Suprapubic skin (tissue), 4 donors: Measurements from ENCODE around the gene KCNG2. TPM values are rescaled to one million over a fixed set of nuclear protein-coding genes. Genes with fewer than 3 reads are reported as not detected.
A peak's percentile ranks its signal among the peaks of the same experiment; 100 is the strongest.

ENCODE experiments used
- DNase-seq, 2 donors: peaks; one replicate each; pipeline ENCODE4 v3.0.0-alpha.2; 2019; ENCODE audit warnings: low spot score in 2 of 2
- H3K27ac ChIP-seq: fragments of 200-600 bp; sonication (generic); one replicate; pipeline ENCODE4 v1.5.1; 2019
- H3K27me3 ChIP-seq: fragments of 200-600 bp; sonication (generic); one replicate; pipeline ENCODE4 v1.5.1; 2019
- H3K36me3 ChIP-seq: fragments of 200-600 bp; sonication (generic); one replicate; pipeline ENCODE4 v1.5.1; 2019
- H3K4me1 ChIP-seq: fragments of 200-600 bp; sonication (generic); one replicate; pipeline ENCODE4 v1.5.1; 2019
- H3K4me3 ChIP-seq: fragments of 200-600 bp; sonication (generic); one replicate; pipeline ENCODE4 v1.5.1; 2019; ENCODE audit warnings: mild to moderate bottlenecking
- H3K9me3 ChIP-seq: fragments of 200-600 bp; sonication (generic); one replicate; pipeline ENCODE4 v1.5.1; 2019
- EP300 ChIP-seq: sonication (generic); formaldehyde crosslinking; IDR thresholded peaks from one replicate; pipeline ENCODE4 v1.6.1; 2017; ENCODE audit warnings: antibody characterized with exemption
- POLR2A ChIP-seq, 2 donors: fragments of 450-650 bp; IDR thresholded peaks; one replicate each; pipeline ENCODE4 v1.6.1; 2017; ENCODE audit warnings: antibody characterized with exemption in 2 of 2, mild to moderate bottlenecking in 2 of 2, moderate library complexity in 2 of 2
- POLR2AphosphoS5 ChIP-seq, 3 donors: sonication (generic); formaldehyde crosslinking; IDR thresholded peaks; one replicate each; pipeline ENCODE4 v1.6.1; 2017; ENCODE audit warnings: antibody characterized with exemption in 3 of 3
- WGBS: methylation state at CpG from one replicate; pipeline ENCODE4 v1.1.5; 2018; 5-methylcytosine and 5-hydroxymethylcytosine counted together
- total RNA-seq, 4 donors: library from RNA; depleted of rRNA; stranded (reverse); fragments of >200 nt; gene quantifications; one replicate each; pipeline ENCODE4 v1.1.0, GENCODE V29; 2016
- TF ChIP-seq, protein P1 (sequence below), 2 donors: fragments of 200-600 bp in 1 of 2; fragments of 450-650 bp in 1 of 2; sonication (generic) in 1 of 2; IDR thresholded peaks; one replicate each; pipeline ENCODE4 v1.5.1; 2016 to 2019; ENCODE audit warnings: antibody characterized with exemption in 2 of 2, mild to moderate bottlenecking in 1 of 2, moderate library complexity in 1 of 2

The KCNG2 gene
- total RNA-seq, 4 donors from 2014 or later, result not detected

DNA sequence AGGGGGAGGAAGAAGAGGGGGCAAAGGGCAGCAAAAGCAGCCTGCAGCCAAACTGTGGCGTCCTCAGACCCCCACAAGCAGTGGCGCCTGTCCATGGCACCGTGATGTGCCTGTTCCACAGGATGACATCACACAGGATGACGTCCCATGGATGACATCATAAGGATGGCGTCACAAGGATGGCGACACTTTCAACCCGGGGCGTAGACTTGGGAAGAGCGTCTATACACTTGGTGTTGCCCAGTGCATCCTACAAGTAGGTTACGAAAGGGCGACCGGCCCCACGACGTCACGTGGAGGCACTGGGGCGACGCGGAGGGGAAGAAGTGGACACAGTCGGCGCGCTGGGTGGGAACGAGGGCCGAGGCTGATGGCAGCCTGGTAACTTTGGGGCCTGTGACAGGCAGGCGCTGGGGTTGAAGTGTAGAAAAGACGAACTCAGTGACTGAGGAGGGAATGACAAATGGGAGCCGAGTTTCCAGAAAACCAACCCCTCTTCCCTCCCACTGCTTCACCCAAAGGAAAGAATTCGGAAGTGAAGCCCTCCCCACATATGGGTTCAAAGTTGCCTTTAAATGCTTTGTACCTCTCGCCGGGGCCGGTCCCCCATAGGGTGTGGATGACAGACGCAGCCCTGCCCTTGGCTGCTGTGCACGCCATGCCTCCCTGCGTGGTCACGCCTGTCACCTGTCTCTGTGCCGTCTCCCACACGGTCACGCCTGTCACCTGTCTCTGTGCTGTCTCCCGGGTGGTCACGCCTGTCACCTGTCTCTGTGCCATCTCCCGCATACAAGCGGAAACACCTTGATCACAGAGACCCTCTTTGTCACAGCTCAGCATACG, 13.4 kb upstream of the KCNG2 start:
- Histone ChIP-seq H3K36me3 (no peaks in the 10 kb centered on the region), H3K4me3 (no peak overlapping the region), H3K27ac (no peak overlapping the region), H3K27me3 (peaks cover 73% of the 10 kb centered on the region), H3K4me1 (peaks cover 12% of the 10 kb centered on the region), H3K9me3 (no peaks in the 10 kb centered on the region)
- WGBS, result 85% methylated on average over 39 of the region's 42 CpGs
- no peak for DNase-seq
- TF ChIP-seq, protein P1, sequence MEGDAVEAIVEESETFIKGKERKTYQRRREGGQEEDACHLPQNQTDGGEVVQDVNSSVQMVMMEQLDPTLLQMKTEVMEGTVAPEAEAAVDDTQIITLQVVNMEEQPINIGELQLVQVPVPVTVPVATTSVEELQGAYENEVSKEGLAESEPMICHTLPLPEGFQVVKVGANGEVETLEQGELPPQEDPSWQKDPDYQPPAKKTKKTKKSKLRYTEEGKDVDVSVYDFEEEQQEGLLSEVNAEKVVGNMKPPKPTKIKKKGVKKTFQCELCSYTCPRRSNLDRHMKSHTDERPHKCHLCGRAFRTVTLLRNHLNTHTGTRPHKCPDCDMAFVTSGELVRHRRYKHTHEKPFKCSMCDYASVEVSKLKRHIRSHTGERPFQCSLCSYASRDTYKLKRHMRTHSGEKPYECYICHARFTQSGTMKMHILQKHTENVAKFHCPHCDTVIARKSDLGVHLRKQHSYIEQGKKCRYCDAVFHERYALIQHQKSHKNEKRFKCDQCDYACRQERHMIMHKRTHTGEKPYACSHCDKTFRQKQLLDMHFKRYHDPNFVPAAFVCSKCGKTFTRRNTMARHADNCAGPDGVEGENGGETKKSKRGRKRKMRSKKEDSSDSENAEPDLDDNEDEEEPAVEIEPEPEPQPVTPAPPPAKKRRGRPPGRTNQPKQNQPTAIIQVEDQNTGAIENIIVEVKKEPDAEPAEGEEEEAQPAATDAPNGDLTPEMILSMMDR (IDR thresholded peaks at IDR 0.05), result no peak
- no peak for TF ChIP-seq POLR2AphosphoS5 (IDR thresholded peaks at IDR 0.05)
- TF ChIP-seq POLR2A (IDR thresholded peaks at IDR 0.05), result no peak
- TF ChIP-seq EP300, result no peak

DNA sequence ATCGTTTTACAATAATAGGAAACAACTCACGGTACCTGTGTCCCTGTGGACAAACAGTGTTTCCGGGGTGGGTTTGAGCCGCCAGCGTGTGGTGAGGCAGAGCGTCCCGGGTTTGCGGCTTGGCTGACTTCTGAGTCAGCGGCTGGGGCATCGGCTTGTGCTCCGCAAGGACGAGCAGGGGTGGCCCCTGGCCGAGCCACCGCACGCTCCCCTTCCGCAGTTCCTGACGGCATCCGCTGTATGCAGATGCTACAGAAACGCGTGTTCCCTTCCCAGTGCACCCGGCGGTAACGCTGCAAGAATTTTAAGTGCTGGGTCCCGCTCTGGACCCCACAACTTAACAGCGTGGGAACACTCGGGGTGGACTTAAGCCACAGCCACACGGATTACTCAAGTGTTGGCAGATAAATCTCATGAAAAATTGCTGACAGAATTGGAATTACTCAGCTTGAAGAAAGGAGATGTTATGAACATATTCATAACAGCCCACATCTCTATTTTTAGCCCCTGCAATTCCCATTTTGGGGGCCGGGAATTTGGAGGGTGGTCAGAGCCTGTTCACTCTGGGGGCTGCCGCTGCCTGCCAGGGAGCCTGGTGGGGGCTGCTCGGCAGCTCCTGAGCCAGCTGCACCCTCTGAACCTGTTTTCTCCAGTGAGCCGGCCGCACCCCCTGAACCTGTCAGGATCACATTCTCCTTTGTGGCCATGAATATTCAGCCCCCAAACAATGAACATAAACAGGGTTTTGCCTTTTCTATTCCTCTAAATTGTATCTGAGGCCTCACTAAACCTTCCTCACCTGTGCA, 12.6 kb upstream of the KCNG2 start:
- Histone ChIP-seq H3K9me3 (no peaks in the 10 kb centered on the region), H3K4me3 (no peak overlapping the region), H3K27me3 (peaks cover 77% of the 10 kb centered on the region), H3K36me3 (no peaks in the 10 kb centered on the region), H3K27ac (no peak overlapping the region), H3K4me1 (peaks cover 12% of the 10 kb centered on the region)
- TF ChIP-seq, protein P1 (IDR thresholded peaks at IDR 0.05), result no peak
- TF ChIP-seq EP300, result no peak
- TF ChIP-seq POLR2A (IDR thresholded peaks at IDR 0.05), result no peak
- TF ChIP-seq POLR2AphosphoS5 (IDR thresholded peaks at IDR 0.05), result no peak
- 67% methylated on average over 21 of the region's 32 CpGs for WGBS
- peak in 1 of 2 donors; percentile 16 for DNase-seq

DNA sequence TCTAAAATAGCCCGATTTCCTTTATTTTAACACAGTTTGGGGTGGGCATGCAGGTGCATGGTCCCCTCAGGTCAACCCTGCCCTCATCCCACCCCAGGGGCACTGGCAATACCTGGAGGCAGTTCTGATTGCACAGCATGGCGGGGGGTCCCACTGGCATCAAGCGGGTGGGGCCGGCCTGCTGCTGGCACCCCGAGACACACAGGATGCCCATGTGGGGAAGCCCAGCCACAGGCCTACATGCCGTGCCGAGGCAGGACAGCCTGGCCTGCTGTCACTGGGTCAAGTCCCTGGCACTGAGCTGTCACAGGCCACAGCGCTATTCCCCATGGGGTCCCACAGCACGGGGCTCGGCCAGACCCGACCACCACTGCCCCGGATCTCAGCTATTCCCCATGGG, 11.9 kb upstream of the KCNG2 start:
- H3K4me1 ChIP-seq, result peaks cover 16% of the 10 kb centered on the region
- no peaks in the 10 kb centered on the region for H3K36me3 ChIP-seq
- no peak overlapping the region for H3K27ac ChIP-seq
- no peak for TF ChIP-seq EP300
- TF ChIP-seq POLR2A (IDR thresholded peaks at IDR 0.05), result no peak
- TF ChIP-seq, protein P1 (IDR thresholded peaks at IDR 0.05), result no peak
- no peak for TF ChIP-seq POLR2AphosphoS5 (IDR thresholded peaks at IDR 0.05)
- WGBS, result 57% methylated on average over 6 of the region's 12 CpGs
- H3K4me3 ChIP-seq, result no peak overlapping the region
- H3K27me3 ChIP-seq, result peaks cover 83% of the 10 kb centered on the region
- no peaks in the 10 kb centered on the region for H3K9me3 ChIP-seq
- DNase-seq, result peak in 1 of 2 donors; percentile 36

DNA sequence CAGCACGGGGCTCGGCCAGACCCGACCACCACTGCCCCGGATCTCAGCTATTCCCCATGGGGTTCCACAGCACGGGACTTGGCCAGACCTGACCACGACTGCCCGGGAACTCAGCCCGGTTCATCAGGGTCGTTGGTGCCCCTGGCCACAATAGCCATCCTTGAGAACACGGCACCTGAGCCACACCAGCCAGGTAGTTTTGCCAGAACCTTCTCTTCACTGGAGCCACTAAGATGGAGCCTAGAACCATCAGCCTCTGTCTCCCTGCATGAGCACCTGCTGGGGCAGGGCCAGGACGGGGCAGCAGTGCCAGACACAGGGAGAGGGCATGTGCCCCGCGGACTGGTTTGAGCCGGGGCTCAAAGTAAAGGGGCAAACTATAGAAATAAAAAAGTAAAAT, 11.4 kb upstream of the KCNG2 start:
- 83% methylated on average over 7 of the region's 14 CpGs for WGBS
- peaks cover 85% of the 10 kb centered on the region for H3K27me3 ChIP-seq
- TF ChIP-seq EP300 (no peak), POLR2AphosphoS5 (IDR thresholded peaks at IDR 0.05) (no peak), POLR2A (IDR thresholded peaks at IDR 0.05) (no peak)
- TF ChIP-seq, protein P1 (IDR thresholded peaks at IDR 0.05), result no peak
- no peaks in the 10 kb centered on the region for H3K36me3 ChIP-seq
- no peak overlapping the region for H3K4me3 ChIP-seq
- no peak overlapping the region for H3K27ac ChIP-seq
- DNase-seq, result no peak
- no peaks in the 10 kb centered on the region for H3K9me3 ChIP-seq
- H3K4me1 ChIP-seq, result peaks cover 21% of the 10 kb centered on the region
